ENCODE data around the gene LRRC8D. TPM values are rescaled to one million over a fixed set of nuclear protein-coding genes. Genes with fewer than 3 reads are reported as not detected.

LRRC8D gene
- total RNA-seq, 1 experiment from 2014 or later = 15.0 TPM

- ChIA-PET CTCF (no interaction called here), POLR2A (no interaction called here), RAD21 (ENCODE audit: low non-redundant PET in 1 of 2, low total read pairs in 2 of 2, uncharacterized antibody in 2 of 2, unreplicated experiment in 2 of 2) (no interaction called here)
- Histone ChIP-seq H3K27me3 (ENCODE audit: insufficient read depth, low read length) (0 out of 2 replicates have a peak, but pooled peaks cover 7% of the 10 kb centered on the region), H3K4me1 (ENCODE audit: control insufficient read depth in 1 of 2, insufficient read depth in 2 of 2, low read length in 2 of 2) (no peaks in the 10 kb centered on the region), H3K9me3 (ENCODE audit: control insufficient read depth in 1 of 2, insufficient read depth in 1 of 2, low read depth in 1 of 2, low read length in 2 of 2) (no peaks in the 10 kb centered on the region), H3K4me2 (ENCODE audit: low read length) (no peak overlapping the region), H3K9me2 (ENCODE audit: insufficient read depth) (no peaks in the 10 kb centered on the region), H2AFZ (ENCODE audit: low read depth, low read length, poor library complexity, severe bottlenecking) (no peak overlapping the region), H3K79me2 (ENCODE audit: insufficient read depth, low read length) (no peaks in the 10 kb centered on the region), H3K9ac (ENCODE audit: low read length) (no peak overlapping the region), H3K4me3 (replicated peaks in 1 of 2; ENCODE audit: low read depth in 1 of 2, low read length in 2 of 2) (no peak overlapping the region), H3K27ac (ENCODE audit: low read depth, low read length) (no peak overlapping the region), H3K36me3 (ENCODE audit: control insufficient read depth in 1 of 2, insufficient read depth in 2 of 2, low read length in 2 of 2) (no peaks in the 10 kb centered on the region), H4K20me1 (ENCODE audit: insufficient read depth) (no peaks in the 10 kb centered on the region)
- no TSS peak for BruUV-seq (replicated peaks)
- TF ChIP-seq JUND (IDR thresholded peaks at IDR 0.05) = no peak
- no peak for TF ChIP-seq RAD21 (IDR thresholded peaks at IDR 0.05; ENCODE audit: low read depth)
- TF ChIP-seq ELF1 (IDR thresholded peaks at IDR 0.05; ENCODE audit: borderline replicate concordance, low read depth) = no peak
- no peak for TF ChIP-seq CTCF (IDR thresholded peaks at IDR 0.05 in 2 of 3, conservative IDR thresholded peaks at IDR 0.05 in 1 of 3; ENCODE audit: borderline replicate concordance in 1 of 3, insufficient read depth in 1 of 3, low read depth in 2 of 3, low read length in 2 of 3)
- TF ChIP-seq TCF7L2 (IDR thresholded peaks at IDR 0.05; ENCODE audit: borderline replicate concordance, extremely low read depth, insufficient read depth, insufficient read length) = no peak
- no peak for TF ChIP-seq CBX3 (IDR thresholded peaks at IDR 0.05; ENCODE audit: low read depth)
- TF ChIP-seq EGR1 (IDR thresholded peaks at IDR 0.05; ENCODE audit: low read depth) = no peak
- TF ChIP-seq ZNF274 (IDR thresholded peaks at IDR 0.05; ENCODE audit: low read depth, low read length) = no peak
- no peak for TF ChIP-seq SRF (IDR thresholded peaks at IDR 0.05; ENCODE audit: low read depth)
- ATAC-seq (no peak), DNase-seq (ENCODE audit: low read depth, low spot score) (no peak)
- intact Hi-C loops (cut with micrococcal nuclease) = no loop called here
Observed at GRCh38 chr1:89812992-89813391, 7.8 kb upstream of the LRRC8D start.

- Histone ChIP-seq H2AFZ (ENCODE audit: low read depth, low read length, poor library complexity, severe bottlenecking) (no peak overlapping the region), H3K9me2 (ENCODE audit: insufficient read depth) (no peaks in the 10 kb centered on the region), H3K4me3 (replicated peaks in 1 of 2; ENCODE audit: low read depth in 1 of 2, low read length in 2 of 2) (no peak overlapping the region), H3K27ac (ENCODE audit: low read depth, low read length) (no peak overlapping the region), H3K4me1 (ENCODE audit: control insufficient read depth in 1 of 2, insufficient read depth in 2 of 2, low read length in 2 of 2) (peaks cover under 1 to 3% of the 10 kb centered on the region in 2 experiments; a peak in 3 of 4 replicates), H3K9me3 (ENCODE audit: control insufficient read depth in 1 of 2, insufficient read depth in 1 of 2, low read depth in 1 of 2, low read length in 2 of 2) (no peaks in the 10 kb centered on the region), H3K79me2 (ENCODE audit: insufficient read depth, low read length) (no peaks in the 10 kb centered on the region), H3K27me3 (ENCODE audit: insufficient read depth, low read length) (0 out of 2 replicates have a peak, but pooled peaks cover 7% of the 10 kb centered on the region), H3K4me2 (ENCODE audit: low read length) (no peak overlapping the region), H3K9ac (ENCODE audit: low read length) (no peak overlapping the region), H4K20me1 (ENCODE audit: insufficient read depth) (no peaks in the 10 kb centered on the region), H3K36me3 (ENCODE audit: control insufficient read depth in 1 of 2, insufficient read depth in 2 of 2, low read length in 2 of 2) (no peaks in the 10 kb centered on the region)
- DNase-seq (ENCODE audit: low read depth, low spot score) (no peak), ATAC-seq (no peak)
- intact Hi-C loops (cut with micrococcal nuclease) = no loop called here
- ChIA-PET RAD21 (ENCODE audit: low non-redundant PET in 1 of 2, low total read pairs in 2 of 2, uncharacterized antibody in 2 of 2, unreplicated experiment in 2 of 2) (no interaction called here), POLR2A (no interaction called here), CTCF (no interaction called here)
- no TSS peak for BruUV-seq (replicated peaks)
- TF ChIP-seq TCF7L2 (IDR thresholded peaks at IDR 0.05; ENCODE audit: borderline replicate concordance, extremely low read depth, insufficient read depth, insufficient read length) = no peak
- TF ChIP-seq MAX (IDR thresholded peaks at IDR 0.05) = no peak
- TF ChIP-seq ZFX (IDR thresholded peaks at IDR 0.05) = no peak
- TF ChIP-seq EZH2 (IDR thresholded peaks at IDR 0.05) = no peak
- TF ChIP-seq CTCF (IDR thresholded peaks at IDR 0.05 in 2 of 3, conservative IDR thresholded peaks at IDR 0.05 in 1 of 3; ENCODE audit: borderline replicate concordance in 1 of 3, insufficient read depth in 1 of 3, low read depth in 2 of 3, low read length in 2 of 3) = no peak
- no peak for TF ChIP-seq POLR2AphosphoS5 (IDR thresholded peaks at IDR 0.05; ENCODE audit: low read depth, low read length)
- TF ChIP-seq SP1 (IDR thresholded peaks at IDR 0.05; ENCODE audit: low read depth) = no peak
- no peak for TF ChIP-seq JUND (IDR thresholded peaks at IDR 0.05)
- TF ChIP-seq ELF1 (IDR thresholded peaks at IDR 0.05; ENCODE audit: borderline replicate concordance, low read depth) = no peak
- TF ChIP-seq FOSL1 (IDR thresholded peaks at IDR 0.05; ENCODE audit: low read depth) = no peak
- no peak for TF ChIP-seq CBX3 (IDR thresholded peaks at IDR 0.05; ENCODE audit: low read depth)
- TF ChIP-seq RAD21 (IDR thresholded peaks at IDR 0.05; ENCODE audit: low read depth) = no peak
- TF ChIP-seq CEBPB (IDR thresholded peaks at IDR 0.05; ENCODE audit: low read depth) = no peak
- TF ChIP-seq SRF (IDR thresholded peaks at IDR 0.05; ENCODE audit: low read depth) = no peak
- TF ChIP-seq YY1 (IDR thresholded peaks at IDR 0.05; ENCODE audit: extremely low read depth, insufficient replicate concordance, low read depth, low read length) = no peak
Observed at GRCh38 chr1:89815040-89815439, 5.8 kb upstream of the LRRC8D start.

Measured in HCT116 (cell line).